ENCODE results near the gene TSPAN32.

TSPAN32 gene

DNA sequence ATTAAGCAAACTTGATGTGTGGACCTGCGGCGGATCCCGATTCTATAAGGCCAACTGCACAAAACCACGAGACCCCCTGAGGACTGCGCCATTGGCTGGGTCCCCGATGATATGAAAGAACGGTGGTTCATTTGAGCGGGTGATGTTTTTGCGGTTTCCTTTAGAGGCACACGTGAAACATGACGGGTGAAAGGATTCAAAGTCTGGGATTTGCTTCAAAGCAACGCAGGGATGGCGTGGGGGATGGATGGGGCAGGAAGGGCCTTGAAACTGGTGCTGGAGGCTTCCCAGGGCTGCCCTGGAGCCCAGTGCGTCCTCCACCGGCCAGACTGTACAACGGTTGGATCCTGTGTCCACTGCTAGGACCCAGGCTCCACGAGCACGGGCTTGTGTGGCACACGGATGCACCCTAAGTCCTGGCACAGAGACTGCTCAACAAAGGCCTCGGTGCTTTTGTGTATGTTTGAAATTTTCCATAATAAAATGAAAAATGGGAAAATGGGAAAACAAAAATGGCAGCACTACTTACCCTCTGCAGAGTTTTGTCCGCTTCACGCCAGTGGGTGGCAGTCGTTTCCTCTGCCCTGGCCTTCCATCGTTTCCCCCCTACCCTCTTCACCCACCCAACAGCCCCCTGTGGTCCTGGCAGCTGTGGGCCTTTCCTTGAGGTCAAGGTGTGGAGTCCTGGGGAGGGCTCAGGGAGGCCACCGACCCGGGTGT lies 35.1 kb upstream of the TSPAN32 start:
- no peak for DNase-seq (ENCODE audit: low read depth in 1 of 2, low spot score in 1 of 2)

DNA sequence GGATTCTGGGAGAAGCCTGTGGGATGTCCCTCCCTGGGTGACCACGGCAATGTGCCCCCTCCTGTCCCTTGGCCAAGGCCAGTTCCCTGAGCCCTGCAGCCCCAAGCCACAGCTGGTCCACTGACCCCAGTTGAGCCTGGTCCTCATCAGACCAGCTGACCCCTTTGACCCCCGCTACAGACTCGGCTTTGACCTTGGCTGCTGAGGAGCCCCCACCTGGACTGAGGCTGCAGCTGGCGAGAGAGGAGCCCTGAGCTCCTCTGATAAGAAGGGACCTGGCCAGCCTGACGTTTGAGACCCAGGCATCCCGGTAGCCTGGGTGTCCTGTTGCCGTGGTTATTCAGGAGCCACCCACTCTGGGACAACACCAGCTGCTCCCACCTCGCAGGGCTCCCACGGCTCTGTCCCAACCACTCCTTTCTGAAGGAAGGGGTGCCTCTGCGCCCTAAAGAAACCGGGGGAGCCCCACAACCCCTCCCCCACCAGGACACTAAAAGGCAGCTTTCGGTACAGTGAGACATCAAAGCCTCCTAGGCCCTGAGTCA lies 34.4 kb upstream of the TSPAN32 start:
- no peak for DNase-seq (ENCODE audit: low read depth in 1 of 2, low spot score in 1 of 2)

DNA sequence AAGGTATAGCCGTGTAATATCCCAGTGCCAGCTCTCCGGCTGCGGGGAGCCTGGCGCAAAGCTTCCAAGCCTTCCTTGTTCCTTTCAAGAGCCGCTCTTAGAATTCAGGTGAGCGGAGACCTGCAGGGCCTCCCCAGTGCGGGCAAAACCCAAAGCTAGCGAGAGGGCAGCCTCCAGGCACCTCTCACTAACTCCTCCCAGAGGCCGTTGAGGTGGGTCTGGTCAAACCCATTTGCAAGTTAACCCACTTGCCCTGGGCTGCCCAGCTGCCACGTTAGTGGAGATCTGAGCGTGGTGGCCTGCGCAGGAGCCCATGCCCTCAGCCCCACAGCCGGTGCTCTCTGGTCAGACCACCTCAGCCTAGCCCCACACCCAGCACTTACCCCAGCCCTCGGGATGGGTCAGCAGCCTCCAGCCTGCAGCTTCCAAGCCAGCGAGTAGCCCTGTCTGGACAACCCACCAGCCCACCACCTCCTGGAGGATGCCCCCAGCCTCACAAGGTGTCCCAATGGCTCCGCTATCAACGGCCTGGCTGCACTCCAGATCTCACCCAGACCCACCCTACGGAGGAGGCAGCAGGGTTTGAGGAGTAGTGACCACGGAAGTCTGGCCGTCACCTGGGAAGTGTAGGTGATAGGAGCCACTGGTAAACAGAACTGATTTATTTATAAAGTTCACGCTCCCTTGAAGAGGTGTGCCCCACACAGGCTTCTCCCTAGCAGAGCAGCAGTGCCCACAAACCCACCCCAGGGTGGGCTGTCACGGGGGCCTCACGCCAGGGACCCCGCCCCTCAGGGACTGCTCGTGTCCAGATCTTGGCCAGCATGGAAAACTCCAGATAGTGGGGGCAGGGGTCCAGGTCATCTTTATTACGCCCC lies 33.7 kb upstream of the TSPAN32 start:
- no peak for DNase-seq (ENCODE audit: low read depth in 1 of 2, low spot score in 1 of 2)

DNA sequence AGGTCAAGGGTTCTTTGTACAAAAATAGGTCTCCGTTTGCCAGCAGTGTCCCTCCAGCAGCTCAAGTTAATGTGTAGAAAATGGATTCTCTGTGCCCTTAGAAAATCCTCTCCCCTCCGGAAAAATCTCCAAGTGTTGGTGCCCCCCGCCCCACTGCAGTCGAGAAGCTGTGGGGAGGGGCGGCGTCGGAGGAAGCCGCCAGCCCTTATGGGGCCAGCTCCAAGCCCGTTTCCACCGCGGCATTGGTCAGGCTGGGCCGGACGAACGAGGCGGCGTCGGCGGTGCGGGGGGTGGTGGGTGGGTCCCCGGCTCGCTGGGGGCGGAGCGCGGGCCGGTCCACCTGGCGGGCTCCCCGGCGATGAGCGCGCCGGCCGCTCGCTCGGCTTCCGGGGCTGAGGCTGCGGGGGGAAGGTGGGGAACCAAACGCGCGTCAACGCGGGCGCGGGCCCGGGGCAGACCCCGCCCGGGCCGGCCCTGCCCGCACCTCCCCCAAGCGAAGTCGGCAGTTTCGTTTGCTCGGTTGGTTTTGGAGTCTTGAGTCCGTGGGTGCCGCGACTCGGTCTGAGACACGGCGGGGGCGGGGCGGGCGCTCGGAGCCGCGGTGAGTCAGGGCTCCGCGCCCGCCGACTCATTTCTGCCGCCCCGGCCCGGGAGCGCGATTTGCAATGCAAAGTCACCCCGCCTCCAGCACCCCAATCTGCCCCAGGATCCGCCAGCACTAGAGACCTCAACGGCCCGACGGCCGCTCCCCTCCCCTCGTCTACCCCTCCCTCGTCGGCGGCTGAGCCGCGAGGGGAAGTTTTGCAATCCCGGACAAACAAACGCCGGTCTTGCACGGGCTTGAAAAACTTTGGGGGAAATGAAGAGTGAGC lies 32.8 kb upstream of the TSPAN32 start:
- DNase-seq (ENCODE audit: low read depth in 1 of 2, low spot score in 1 of 2), result peak; percentile 34 to 81

DNA sequence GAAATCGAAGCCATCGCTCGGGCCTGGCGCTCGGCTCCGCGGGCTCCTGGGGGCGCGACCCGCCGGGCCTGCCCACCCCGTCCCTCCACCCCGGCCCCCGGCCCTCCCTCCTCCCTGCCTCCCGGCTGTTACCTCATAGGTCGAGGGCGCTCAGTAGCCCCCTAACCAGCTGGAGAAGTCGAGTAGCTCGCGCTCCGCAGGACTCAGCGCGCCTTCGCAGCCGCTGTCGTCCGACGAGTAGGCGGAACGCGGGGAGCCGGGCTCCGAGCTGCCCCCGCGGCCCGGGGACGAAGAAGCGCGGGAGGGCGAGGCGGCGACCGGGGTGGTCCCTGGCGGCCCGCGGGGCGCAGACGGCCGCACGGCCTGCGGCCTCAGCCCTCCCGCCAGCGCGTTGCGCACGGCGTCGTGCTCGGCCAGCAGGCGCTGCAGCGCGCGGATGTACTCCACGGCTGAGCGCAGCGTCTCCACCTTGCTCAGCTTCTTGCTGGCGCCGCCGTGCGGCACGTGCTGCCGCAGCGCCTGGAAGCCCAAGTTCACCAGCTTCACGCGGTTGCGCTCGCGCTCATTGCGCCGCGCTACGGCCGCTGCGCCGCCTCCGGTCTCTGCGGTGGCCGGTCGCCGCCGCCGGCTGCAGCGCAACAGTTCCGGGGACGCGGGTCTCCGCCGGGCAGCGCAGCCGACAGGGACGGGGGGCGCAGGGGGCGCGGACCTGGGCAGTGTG lies 32.1 kb upstream of the TSPAN32 start:
- DNase-seq (ENCODE audit: low read depth in 1 of 2, low spot score in 1 of 2), result peak in 1 of 2 donors; percentile 27

DNA sequence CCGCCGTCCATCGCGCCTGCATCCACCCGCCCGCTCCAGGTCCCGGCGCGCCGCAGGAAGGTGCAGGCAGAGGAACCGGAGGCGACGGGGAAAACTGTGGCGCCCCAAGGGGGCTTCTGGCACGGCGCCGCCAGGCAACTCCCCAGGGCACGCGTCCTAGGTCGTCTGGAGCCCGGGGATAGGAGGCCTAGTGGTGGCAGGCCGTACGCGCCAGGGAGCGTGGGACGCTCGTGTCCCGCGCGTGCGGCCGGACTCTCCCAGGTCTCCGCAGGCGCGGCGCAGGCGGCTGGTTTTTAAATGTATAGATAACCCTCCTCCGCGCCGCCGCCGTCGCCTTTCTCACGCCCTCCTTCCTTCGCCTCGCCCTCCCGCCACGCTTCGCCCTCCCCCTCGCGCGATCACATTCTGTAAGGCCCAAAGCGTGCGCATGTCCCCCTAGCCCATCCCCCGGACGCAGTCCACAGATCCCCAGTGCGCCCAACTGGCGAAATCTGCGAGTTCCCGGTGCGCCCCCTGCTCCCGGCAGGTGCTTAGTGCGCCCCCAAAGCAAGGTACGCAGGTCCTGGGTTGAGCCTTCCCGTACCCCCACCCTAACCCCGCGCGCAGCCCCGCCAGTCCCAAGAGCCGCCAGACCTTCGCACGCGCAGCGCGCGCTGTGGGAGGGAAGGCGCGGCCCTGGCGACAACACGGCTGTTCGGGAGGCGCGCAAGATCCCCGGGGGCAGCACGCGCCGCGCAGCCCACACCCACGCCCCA lies 31.3 kb upstream of the TSPAN32 start, which contains the start of gene ASCL2:
Gene ASCL2, minus strand, starts transcription at position 267 of the 755 bp plus-strand sequence. Its CDS starts 256 bp downstream, at position 11.
- no peak for DNase-seq (ENCODE audit: low read depth in 1 of 2, low spot score in 1 of 2)

DNA sequence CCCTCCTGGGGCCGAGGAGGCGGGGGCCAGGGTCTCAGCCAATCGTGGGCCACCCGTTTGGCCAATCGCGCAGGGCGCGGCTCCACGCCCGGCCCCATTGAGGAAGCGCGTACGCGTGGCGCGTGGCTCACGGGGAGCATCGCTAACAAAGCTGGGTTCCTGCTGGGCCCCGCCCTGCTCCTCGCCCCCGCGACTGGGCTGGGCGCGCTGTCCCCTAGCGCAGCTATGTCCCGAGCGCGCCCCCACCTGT lies 30.8 kb upstream of the TSPAN32 start:
- peak in 1 of 2 donors; percentile 22 for DNase-seq (ENCODE audit: low read depth in 1 of 2, low spot score in 1 of 2)

DNA sequence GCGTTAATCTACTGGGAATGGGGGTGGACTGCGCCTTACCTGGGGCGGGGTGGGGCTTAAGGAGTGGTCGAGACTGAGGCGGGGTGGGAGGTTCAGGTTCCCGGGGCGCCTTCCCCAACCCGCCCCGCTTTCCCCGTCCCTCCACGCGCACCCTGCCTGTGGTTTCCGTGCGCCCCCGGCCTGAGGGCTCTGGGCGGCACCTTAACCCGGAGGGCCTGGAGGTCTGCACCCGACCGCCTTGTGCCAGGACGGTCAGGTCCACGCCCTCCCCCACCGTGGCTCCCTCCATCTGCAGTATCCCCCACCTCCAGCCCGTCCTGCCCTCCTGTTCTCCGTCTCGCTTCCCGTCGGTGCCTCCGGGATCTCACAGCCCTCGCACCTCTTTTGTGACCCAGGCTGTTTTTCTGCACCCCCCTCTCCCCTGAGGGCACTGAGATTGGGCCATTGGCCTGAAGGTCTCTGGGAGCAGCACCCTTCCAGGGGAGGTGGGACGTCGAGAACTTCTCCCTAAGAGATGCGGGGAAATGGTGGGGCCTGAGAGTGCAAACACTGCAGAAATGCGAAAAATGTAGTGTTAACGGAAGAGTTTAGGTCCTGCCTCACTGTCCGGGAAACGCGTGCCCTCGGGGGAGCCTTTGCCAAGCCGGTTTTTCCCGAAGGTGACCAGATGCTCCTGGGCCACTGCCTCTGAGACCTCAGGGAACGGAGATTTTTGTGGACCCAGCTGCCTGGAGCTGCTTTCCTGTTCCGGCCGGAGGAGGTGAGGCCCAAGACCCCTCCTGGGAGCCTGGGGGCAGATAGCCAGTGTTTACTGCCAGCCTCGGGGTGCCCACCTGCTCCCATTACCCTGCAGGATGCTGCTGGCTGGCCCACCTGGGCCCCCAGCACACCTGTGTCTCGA lies 30.2 kb upstream of the TSPAN32 start:
- DNase-seq (ENCODE audit: low read depth in 1 of 2, low spot score in 1 of 2), result no peak

DNA sequence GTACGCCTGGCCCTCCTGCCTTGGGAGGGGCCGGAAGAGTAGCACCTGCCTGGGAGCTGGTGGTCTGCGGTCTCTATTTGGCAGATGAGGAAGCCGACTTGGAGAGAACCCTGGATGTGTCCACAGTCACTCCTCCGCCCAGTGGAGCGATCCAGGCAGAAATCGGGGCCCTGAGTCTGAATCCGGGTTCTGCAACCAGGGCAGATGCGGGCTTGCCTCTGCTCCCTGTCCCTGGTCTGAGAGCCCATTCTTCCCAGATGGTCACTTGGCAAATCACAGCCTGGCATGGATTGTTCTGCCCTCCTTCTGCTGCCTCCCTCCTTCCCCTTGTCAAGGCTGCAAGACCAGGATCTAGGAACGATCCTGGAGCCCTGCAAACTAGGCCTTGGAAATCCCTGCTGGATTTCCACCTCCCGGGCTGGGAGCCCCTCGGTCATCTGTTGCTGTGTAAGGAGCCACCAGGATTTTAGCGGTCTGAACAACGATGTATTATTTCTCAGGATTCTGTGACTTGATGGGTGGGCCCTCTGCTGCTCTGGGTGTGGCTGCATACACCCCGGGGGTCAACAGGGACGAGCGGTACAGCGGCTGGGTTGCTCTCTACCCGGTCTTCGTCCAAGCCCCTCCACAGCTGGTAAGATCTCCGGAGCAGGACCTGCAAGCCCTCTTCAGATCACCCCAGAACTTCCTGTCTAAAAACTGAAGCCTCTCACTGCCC lies 29.4 kb upstream of the TSPAN32 start:
- no peak for DNase-seq (ENCODE audit: low read depth in 1 of 2, low spot score in 1 of 2)

DNA sequence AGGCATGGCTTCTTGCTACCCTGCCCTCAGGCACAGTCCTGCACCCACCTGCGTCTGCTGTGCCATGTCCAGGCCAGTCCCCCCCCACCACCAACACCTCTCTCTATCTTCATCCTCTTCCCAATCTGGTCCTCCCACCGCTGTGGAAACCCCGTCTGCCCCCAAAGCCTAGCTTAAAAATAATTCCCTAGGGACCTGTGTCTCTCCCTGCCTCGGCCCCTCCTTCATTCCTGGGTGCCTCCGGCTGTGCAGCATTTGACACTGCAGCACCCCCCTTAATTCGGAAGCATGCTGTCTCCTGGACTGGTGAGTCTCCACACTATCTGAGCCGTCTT lies 28.9 kb upstream of the TSPAN32 start:
- no peak for DNase-seq (ENCODE audit: low read depth in 1 of 2, low spot score in 1 of 2)

DNA sequence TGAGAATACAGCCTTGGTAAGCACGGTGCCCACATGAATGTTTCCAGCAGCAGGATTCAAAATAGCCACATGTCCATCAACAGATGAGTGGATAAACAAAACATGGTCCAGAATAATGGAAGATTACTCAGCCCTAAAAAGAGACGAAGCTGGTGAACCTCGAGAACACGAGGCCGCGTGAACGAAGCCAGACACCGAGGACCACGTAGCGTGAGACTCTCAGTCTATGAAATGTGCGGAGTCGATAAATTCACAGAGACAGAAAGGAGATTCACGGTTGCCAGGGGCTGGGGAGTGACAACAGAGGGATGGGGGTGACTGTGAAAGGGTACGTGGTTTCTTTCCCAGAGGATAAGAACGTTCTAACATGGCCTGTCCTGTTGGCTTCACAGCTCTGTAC lies 28.5 kb upstream of the TSPAN32 start:
- no peak for DNase-seq (ENCODE audit: low read depth in 1 of 2, low spot score in 1 of 2)

DNA sequence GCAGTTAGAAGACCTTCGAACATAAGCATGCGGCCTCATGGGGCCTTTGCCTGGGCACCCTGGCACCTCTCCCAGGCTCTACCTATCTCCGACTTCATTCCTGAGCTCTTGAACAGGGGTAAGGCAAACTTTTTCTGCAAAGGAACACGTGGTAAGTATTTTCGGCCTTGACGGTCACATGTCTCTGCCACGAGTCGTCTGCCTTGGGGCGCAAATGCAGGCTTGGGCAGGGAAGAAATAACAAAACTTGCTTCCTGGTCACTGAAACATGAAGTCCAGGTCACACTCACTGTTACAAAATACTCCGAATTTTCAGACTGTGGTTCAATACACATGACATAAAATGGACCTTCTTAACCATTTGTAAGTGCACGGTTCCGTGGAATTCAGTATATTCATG lies 28.0 kb upstream of the TSPAN32 start:
- DNase-seq (ENCODE audit: low read depth in 1 of 2, low spot score in 1 of 2), result no peak

DNA sequence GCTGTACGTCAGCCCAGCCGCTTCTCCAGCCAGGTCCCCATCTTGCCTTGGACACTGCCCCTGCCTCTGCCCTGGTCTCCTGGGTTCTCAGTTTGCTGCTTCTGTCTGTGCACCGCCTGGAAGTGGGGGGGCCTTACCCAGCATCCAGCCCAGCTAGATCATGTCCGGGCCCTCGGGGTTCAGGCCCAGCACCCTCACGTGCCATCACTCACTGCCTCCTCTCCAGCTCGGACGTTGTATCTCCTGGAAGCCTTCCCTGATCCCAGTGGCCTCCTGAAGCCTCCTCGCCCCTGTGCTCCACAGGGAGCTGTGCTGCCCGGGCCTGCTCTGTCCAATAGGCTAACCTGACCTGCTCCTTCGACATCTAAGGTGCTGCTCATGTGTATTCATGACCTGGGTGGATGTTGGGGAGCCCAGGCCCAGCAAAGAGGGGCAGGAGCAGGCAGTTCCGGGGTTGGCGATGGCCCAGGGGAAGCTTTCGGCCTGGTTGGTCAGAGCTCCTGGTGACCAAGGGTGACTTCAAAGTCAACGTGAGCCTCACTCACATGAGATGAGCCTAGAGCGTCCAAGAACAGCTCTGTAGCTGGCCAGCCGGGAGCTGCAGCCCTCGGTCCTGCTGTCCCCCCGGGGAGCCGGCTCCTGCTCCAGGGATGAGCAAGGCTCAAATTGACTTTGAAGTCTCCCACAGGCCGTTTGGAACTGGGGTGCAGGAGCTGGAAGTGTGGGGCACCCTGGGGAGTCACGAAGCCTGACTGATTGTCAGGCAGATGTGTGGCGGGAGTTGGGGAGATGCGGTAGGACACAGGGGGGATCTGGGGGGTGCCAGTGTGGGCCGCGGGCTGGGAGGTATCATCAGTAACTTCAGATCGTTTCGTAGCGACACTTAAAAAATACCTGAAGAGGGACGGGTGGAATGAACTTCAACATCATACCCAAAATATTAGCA lies 26.2 kb upstream of the TSPAN32 start:
- DNase-seq (ENCODE audit: low read depth in 1 of 2, low spot score in 1 of 2), result no peak

DNA sequence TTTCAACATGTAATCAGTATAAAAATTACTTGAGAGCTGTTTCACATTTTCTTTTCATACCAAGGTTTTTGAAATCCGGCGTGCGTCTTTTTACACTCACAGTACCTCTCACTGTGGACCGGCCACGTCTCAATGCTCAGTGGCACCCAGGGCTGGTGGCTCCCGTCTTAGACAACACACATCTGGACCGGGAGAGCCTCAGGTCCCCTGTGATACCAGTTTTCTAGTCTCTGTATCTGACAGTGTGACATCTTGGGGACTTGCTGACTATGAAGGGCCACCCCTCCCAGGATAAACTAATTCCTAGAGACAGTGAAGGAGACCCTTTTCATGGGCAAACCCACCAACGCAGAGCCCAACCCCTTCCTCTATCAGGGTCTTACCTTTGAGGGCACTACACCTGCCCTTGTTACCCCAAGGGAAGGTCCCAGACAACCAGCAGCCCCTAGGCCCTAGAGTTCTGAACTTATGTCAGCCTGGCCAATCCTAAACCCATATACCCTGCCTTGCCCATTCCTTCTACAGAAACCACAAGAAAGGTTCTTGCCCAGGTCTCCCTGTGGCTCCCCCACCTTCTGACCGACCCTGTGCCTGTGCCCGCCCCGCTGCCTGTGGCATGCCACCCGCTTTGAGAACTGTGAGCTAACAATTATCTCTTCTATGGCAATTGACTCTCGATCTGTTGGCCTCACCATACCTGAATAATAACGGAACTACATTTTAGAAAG lies 25.4 kb upstream of the TSPAN32 start:
- DNase-seq (ENCODE audit: low read depth in 1 of 2, low spot score in 1 of 2), result no peak

DNA sequence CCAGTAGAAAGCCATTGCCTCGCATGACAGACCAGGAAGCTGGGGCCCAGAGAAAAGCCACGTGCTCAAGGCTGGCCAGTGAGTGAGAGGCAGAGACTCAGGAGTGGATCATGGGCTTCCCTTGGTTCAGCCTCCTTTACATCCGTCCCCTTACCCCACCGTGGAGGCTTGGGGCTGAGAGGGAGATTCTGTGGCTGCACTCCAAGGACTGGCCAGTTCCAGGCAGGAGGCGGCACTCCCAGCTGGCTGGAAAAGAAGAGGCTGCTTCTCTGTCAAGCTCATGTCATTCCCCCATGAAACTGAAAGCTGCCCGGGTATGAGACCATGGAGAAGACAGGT lies 24.8 kb upstream of the TSPAN32 start:
- no peak for DNase-seq (ENCODE audit: low read depth in 1 of 2, low spot score in 1 of 2)

DNA sequence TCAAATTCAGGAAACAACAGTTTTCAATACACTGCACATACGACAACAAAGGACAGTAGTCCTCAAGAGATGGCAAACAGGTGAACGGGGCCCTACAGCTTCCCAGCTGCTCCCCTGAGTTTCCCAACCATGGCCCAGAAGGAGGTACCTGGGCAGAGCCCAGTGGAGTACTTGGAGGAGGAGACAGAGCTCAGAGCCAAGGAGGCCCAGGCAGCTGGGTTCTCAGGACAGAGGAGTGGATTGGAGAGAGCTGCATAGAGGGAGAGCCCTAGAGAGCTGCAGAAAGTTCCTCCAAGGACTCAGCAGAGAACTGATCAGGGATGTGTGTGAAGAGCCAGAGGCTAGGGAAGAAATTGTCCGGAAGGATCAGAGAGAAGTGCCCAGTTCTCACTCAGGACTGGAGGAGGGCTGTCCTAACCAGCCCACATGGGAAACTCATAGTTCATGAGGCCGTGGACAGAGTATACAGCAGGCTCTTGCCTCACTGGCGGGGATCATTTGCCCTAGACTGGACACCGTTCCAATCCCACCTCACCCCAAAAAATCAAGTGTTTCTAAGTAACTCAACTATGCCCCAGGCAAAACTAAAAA lies 23.8 kb upstream of the TSPAN32 start:
- no peak for DNase-seq (ENCODE audit: low read depth in 1 of 2, low spot score in 1 of 2)

Data from stimulated activated CD4-positive, alpha-beta T cell treated with anti-CD3 and anti-CD28 coated beads, Interleukin-15, amount 100 ng/mL, for 1 hour (primary cell).